ENCODE results near the gene SERPINA4.
"Not testable (repeated sequence)": the region's sequence is repeated elsewhere in the genome, so short reads cannot be mapped to it uniquely, and the experiment has no call there.

The SERPINA4 gene

GRCh38 chr14:94593376-94593748, 32.1 kb downstream of the SERPINA4 start:
- DNase-seq, result no peak

GRCh38 chr14:94593749-94594431, 32.6 kb downstream of the SERPINA4 start:
- DNase-seq, result no peak

GRCh38 chr14:94594441-94594840, 33.2 kb downstream of the SERPINA4 start:
- DNase-seq, result no peak

GRCh38 chr14:94595912-94596311, 34.7 kb downstream of the SERPINA4 start:
- no peak for DNase-seq

GRCh38 chr14:94596361-94596760, 35.1 kb downstream of the SERPINA4 start:
- DNase-seq, result no peak

DNA sequence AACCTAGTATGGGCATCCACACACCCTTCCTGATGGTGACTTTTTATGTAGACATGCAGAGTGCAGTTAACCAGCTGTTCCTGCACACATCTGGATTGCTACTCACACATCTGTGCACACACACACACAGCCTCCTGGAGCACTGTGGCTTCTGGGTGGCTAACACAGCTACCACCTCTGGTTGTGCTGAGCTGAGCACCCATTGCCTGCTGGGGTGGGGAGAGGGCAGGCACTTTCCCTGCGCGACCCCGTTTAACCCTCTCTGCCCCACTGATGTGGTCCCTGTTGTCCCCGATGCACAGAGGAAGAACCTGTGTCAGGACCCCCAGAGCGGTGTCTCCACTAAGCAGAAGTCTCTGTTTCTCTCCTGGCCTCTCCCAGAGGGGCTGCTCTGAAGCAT, 36.5 kb downstream of the SERPINA4 start:
- no peak for DNase-seq

DNA sequence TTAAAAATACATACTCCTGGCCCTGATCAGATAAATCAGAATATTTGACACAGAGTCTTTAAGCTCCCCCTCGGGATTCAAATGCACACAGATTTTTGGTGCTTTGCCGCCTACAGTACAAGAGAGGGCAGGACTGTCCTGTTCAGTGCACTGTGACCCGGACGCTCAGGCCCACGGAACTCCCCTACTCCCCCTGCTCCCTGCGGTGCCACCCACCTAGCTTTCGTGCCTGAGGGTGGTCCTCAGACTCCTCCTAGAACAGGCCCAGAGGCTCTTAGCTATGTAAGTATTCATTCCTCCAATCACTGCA, 37.2 kb downstream of the SERPINA4 start:
- DNase-seq, result no peak

GRCh38 chr14:94598816-94599655, 37.8 kb downstream of the SERPINA4 start:
- no peak for DNase-seq

DNA sequence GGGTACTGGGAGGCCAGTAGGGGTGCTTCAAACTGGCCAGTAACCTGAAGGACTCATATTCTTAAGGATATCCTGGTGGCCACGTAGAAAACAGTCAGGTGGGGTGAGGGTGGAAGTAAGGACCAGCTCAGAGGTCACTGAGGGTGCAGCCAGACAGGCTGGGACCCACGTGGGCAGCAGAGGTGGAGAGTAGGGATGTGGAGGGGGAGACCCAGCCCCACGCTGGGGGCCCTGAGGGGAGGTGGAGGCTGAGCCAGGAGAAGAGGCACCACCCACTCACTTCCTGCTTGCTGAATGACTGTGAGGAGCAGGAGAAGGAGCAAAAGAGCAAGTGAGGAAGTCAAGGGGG, 38.4 kb downstream of the SERPINA4 start:
- DNase-seq, result no peak

- DNase-seq, result no peak
Measured at GRCh38 chr14:94600148-94600545, 38.9 kb downstream of the SERPINA4 start.

GRCh38 chr14:94601884-94602391, 40.7 kb downstream of the SERPINA4 start:
- DNase-seq, result no peak

DNA sequence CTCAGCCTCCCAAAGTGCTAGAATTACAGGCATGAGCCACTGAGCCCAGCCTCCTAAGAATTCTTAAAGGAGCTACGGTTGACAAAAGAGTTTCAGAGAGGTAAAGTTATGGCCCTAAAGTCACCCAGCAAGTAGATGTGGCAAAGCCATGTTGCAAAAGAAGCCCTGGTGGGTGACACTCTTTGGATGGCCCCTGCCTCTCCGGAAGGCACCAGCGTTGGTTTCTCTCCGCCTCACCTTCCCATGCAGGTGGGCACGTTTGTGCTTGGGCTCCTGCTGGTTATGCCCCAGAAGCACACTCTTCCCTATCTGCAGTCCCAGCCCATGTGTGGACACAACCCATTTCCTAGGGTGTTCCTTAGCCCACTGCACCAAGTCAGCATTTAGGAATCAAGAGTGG, 41.5 kb downstream of the SERPINA4 start:
- no peak for DNase-seq

GRCh38 chr14:94605361-94605760, 44.1 kb downstream of the SERPINA4 start:
- no peak for DNase-seq

- not testable (repeated sequence) for DNase-seq
Measured at GRCh38 chr14:94608966-94609365, 47.7 kb downstream of the SERPINA4 start.

GRCh38 chr14:94611179-94611578, 49.9 kb downstream of the SERPINA4 start:
- DNase-seq, result no peak

GRCh38 chr14:94612174-94612573, 50.9 kb downstream of the SERPINA4 start, which contains the start of gene SERPINA3:
SERPINA3 (plus strand) TSS chr14:94612391; CDS start chr14:94614442, 2,051 bp downstream.
- DNase-seq, result peak; percentile 30

DNA sequence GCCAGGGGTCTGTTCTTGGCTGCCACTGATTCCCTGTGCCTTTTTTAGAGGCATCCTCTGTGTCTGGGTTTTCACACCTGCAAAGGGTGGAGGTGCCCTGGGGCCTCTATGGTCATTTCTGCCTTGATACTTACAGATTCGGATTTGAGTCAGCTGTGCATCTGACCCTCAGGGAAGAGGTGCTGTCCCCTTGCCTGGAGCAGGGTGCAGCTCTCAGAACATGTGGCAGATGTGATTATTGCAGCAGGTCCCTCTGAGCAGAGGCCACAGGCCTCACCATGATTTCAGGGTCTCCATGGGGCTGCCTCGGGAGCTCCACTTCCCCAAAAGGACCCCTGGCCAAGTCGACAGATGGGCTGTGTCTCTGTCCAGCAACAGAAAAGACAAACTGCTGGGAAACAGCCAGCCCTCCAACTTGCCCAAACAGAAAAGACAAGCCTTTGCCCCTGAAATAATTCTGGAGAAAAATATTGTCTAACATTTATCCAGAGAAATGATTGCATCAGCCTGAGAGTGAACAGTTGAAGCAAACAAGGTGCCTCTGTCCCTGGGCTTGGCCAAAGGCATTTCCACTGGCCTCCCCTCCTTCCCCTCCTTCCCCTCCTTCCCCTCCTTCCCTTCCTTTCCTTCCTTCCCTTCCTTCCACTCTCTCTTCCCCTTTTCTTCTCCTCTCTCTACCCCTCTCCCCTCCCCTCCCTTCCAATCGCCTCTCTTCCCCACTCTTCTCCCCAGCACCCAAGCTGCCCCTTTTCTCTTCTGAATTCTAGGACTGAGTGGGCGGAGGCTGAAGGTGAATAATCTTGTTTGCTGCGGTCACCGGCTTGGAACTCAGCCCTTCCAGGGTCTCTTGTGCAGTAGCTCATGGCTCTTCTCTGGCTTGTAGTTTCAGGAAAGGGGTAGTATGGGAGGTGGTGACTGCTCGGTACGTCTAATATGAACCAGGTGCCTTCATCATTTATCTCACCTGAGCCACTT, 51.6 kb downstream of the SERPINA4 start:
- DNase-seq, result no peak

GRCh38 chr14:94613720-94614644, 52.7 kb downstream of the SERPINA4 start:
- DNase-seq, result peak; percentile 45

DNA sequence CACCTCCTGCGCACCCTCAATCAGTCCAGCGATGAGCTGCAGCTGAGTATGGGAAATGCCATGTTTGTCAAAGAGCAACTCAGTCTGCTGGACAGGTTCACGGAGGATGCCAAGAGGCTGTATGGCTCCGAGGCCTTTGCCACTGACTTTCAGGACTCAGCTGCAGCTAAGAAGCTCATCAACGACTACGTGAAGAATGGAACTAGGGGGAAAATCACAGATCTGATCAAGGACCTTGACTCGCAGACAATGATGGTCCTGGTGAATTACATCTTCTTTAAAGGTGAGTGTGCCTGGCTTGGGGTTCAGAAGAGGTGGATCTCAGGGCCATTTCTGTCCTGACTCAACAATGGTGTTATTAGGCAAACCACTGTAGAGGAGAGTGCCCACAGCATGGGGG, 53.6 kb downstream of the SERPINA4 start:
- DNase-seq, result peak; percentile 10

DNA sequence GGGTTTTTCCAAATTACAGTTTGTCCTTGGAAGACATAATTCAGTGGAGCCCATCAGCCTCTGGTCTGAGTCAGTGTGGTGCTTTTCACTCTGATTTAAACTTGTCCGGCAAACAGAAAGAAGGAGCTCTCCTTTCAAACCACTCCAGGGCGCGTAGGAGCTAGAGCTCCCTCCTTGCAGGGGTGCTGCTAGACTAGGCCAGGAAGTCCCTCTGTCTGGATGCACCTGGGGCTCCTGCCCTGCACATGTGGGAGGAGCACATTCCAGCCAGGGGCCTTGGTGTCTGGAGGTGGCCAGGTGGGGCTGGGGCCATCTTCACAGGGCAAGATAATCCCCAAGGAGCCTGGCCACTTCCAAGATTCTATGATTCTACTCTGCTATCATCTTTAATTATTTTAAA, 54.0 kb downstream of the SERPINA4 start:
- peak; percentile 34 for DNase-seq

DNA sequence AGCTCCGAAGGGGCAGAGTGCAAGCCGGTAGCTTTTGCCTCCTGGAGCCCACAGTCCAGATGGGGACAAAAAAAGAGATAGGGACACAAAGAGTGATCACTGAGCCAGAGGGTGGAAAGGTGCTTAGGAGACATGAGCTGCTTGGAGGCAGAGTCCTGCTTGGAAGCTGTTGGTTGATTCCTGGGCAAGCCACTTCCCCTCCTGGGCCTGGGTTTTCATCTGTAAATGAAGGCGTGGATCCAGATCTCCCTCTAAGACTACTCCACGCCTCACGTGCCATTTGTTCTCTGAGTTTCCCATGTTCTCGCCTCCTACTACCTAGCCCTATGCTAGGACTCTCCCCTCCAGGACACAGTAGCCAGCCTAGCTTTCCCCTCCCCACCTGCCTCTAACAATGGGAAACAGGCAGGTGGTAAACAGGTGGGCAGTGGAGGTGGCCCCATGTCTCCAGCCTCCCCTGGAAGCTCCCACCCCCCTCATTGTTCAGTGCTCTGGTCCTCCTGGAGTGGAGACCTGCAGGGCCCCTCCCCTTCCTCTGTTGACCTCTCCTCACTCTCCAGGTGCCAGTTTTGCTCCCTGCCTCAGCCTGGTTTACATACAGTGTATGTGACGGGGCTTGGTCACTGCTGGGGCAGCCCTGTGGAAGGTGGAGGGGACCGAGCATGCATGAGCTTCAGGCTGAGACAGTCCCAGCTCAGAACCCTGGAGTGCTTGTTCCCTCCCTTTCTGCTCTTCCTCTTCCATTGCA, 54.8 kb downstream of the SERPINA4 start:
- peak; percentile 28 for DNase-seq
